ENCODE results near the gene TUBB. TPM values are rescaled to one million over a fixed set of nuclear protein-coding genes. Genes with fewer than 3 reads are reported as not detected.
A peak's percentile ranks its signal among the peaks of the same experiment; 100 is the strongest.

Gene TUBB
- total and polyA plus RNA-seq, 2 of the 8 experiments (the other 6 are each of a cell fraction or from before 2014, with no cell fraction given) = 1,880 to 3,022 TPM

DNA sequence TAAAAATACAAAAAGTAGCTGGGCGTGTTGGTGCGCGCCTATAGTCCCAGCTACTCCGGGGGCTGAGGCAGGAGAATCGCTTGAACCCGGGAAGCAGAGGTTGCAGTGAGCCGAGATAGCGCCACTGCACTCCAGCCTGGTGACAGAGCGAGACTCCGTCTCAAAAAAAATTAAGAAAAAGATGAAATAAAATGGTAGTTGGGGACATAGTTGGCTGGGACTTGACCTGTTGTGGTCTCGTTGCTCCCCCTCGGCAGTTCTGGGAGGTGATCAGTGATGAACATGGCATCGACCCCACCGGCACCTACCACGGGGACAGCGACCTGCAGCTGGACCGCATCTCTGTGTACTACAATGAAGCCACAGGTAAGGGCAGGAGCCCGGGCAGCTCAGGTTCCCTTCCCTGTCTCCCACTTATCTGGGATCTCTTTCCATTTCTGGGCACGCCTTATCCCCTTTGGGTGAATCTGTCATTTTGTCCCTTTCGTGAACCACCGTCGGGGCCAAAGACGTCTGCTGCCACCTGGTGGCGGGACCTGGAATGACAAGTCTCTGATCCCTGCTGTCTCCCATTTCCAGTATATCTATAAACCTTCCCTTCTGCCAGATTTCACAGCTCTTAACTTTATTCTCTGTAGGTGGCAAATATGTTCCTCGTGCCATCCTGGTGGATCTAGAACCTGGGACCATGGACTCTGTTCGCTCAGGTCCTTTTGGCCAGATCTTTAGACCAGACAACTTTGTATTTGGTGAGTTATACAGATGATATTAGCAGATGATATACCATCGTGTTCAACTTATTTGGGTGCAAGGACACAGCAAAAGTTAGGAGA, 2.3 kb downstream of the TUBB start (continued):
- TF ChIP-seq RAD21 (IDR thresholded peaks at IDR 0.05 in 1 of 2, conservative IDR thresholded peaks at IDR 0.05 in 1 of 2; ENCODE audit: low read depth in 2 of 2, low read length in 2 of 2) = peak; percentile 71 to 80
- TF ChIP-seq, protein P1, sequence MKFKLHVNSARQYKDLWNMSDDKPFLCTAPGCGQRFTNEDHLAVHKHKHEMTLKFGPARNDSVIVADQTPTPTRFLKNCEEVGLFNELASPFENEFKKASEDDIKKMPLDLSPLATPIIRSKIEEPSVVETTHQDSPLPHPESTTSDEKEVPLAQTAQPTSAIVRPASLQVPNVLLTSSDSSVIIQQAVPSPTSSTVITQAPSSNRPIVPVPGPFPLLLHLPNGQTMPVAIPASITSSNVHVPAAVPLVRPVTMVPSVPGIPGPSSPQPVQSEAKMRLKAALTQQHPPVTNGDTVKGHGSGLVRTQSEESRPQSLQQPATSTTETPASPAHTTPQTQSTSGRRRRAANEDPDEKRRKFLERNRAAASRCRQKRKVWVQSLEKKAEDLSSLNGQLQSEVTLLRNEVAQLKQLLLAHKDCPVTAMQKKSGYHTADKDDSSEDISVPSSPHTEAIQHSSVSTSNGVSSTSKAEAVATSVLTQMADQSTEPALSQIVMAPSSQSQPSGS (IDR thresholded peaks at IDR 0.05; ENCODE audit: low read length) = no peak
- TF ChIP-seq, protein P2, sequence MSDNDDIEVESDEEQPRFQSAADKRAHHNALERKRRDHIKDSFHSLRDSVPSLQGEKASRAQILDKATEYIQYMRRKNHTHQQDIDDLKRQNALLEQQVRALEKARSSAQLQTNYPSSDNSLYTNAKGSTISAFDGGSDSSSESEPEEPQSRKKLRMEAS (IDR thresholded peaks at IDR 0.05) = no peak
- no peak for TF ChIP-seq CTBP2 (IDR thresholded peaks at IDR 0.05; ENCODE audit: borderline replicate concordance, insufficient read depth, insufficient read length, low read length)
- TF ChIP-seq TBP (IDR thresholded peaks at IDR 0.05; ENCODE audit: low read depth, low read length) = peak; percentile 34; the same call in 1 of the 2 replicates
- TF ChIP-seq CEBPB (IDR thresholded peaks at IDR 0.05; ENCODE audit: low read depth, low read length) = no peak
- 0 out of 2 replicates have a peak, but pooled peaks have one; percentile 49 for TF ChIP-seq TAF1 (IDR thresholded peaks at IDR 0.05; ENCODE audit: low read depth, low read length)
- TF ChIP-seq GTF2F1 (IDR thresholded peaks at IDR 0.05; ENCODE audit: borderline replicate concordance, low read depth, low read length) = no peak
- TF ChIP-seq BACH1 (IDR thresholded peaks at IDR 0.05; ENCODE audit: low read length) = 0 out of 2 replicates have a peak, but pooled peaks have one; percentile 38
- no peak for TF ChIP-seq CHD1 (IDR thresholded peaks at IDR 0.05; ENCODE audit: low read depth, low read length)
- TF ChIP-seq BRCA1 (IDR thresholded peaks at IDR 0.05; ENCODE audit: low read depth, low read length) = no peak
- no peak for TF ChIP-seq KDM4A (IDR thresholded peaks at IDR 0.05; ENCODE audit: low read depth, low read length, severe bottlenecking)
- TF ChIP-seq SIN3A (conservative IDR thresholded peaks at IDR 0.05 in 1 of 2, IDR thresholded peaks at IDR 0.05 in 1 of 2; ENCODE audit: low read depth in 1 of 2, low read length in 2 of 2) = peak; percentile 91 to 96; a peak in 3 of 4 replicates
- TF ChIP-seq CHD2 (IDR thresholded peaks at IDR 0.05; ENCODE audit: low read length) = 0 out of 2 replicates have a peak, but pooled peaks have one; percentile 29
- no peak for TF ChIP-seq MAFK (IDR thresholded peaks at IDR 0.05; ENCODE audit: low read depth, low read length)
- TF ChIP-seq PHF8 (conservative IDR thresholded peaks at IDR 0.05; ENCODE audit: low read depth, low read length) = 0 out of 2 replicates have a peak, but pooled peaks have one; percentile 4
- peak; percentile 96 for TF ChIP-seq POLR2AphosphoS5 (IDR thresholded peaks at IDR 0.05; ENCODE audit: low read depth, low read length)
- TF ChIP-seq RXRA (IDR thresholded peaks at IDR 0.05; ENCODE audit: insufficient read depth, low read depth, low read length) = no peak
- no peak for TF ChIP-seq SP1 (IDR thresholded peaks at IDR 0.05; ENCODE audit: low read depth, low read length)
- TF ChIP-seq TAF7 (optimal IDR thresholded peaks at IDR 0.05; ENCODE audit: borderline replicate concordance, low read depth, low read length) = no peak
- TF ChIP-seq SRF (IDR thresholded peaks at IDR 0.05; ENCODE audit: low read depth, low read length) = no peak
